ENCODE measurements around the gene S100A6. TPM values are rescaled to one million over a fixed set of nuclear protein-coding genes. Genes with fewer than 3 reads are reported as not detected.

Gene S100A6
- total RNA-seq, 1 donor from 2014 or later: 1.1 TPM

DNA sequence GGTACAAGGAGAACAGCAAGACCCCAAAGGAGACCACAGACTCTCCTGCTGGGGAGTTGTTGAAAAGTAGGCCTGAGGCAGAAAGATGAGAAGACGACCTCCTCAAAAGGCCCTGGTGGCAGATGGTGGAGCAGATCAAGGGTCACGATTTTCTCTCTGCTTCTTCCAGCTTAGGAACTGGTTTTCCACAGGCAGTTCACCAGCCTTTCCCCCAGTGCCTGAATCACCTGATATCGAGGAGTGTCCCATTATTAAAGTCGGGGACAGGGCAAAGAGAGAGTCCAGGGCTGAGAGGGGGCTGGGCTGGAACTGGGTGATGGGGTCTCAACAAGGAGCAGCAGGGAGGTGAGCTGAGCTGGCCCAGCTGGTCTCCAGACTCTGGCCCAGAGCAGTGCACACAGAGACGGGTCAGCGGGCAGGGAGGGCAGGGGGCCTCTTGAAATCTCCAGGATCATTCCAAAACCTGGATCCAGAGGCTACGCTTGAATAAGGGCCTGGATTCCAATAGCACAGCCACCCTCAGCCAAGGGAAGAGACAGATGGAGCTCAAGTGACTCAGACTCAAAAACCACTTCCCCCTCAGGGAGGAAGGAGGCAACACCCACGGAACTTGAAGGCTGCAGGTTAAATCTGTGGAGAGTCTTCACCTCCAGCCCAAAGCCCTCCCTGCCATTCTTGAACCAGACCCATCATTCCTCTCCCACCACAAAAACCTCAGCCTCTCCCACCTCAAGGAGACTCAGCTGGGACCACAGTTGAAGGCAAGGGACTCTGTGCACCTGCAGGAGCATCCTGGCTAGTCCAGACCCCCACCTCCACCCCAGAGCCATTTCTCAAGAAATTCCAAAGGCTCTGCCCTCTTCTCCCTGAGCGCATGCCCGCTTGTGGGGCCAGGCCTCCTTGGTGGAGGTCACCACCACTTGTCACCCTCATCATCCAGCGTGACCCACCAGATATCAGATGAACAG is 4.9 kb upstream of the S100A6 start, which contains the start of gene S100A5:
Gene S100A5 (minus strand): TSS at position 541 of the 968 bp plus-strand sequence. CDS start 743 bp downstream, outside the sequence.
- H3K4me1 Mint-ChIP-seq (ENCODE audit: unreplicated experiment): peaks cover 72% of the 10 kb centered on the region
- no peak within 1 kb of the TSS for H3K4me3 Mint-ChIP-seq (ENCODE audit: unreplicated experiment)

DNA sequence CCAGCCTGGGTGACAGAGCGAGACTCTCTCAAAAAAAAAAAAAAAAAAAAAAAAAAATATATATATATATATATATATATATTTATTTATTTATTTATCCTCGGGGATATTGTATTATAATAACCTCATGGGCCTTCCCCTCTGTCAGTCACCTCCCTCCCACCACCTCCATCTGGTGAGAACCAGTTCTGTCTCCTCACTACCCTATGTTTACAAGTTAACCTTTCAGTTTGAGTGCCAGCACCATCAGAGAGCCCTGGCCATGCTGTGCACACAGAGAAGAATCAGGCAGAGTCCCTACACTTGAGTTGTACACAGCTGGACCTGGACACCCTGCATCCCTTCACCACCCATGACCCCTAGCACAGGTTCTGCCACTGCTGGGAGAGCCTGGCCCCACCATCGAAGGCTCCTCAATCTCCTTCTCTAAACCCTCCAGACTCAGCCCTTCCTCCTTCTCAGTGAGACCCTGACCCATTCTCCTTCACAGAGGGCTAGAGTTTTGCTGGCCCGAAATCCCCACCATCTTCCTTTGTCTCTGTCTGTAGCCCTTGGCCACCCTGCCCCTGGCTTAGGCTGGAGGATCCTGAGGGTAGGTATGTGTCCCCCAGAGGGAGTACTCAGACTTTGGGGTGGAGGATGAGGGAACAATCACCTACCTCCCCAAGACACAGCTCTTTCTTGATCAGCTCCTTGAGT is 3.8 kb upstream of the S100A6 start:
- Mint-ChIP-seq H3K36me3 (ENCODE audit: unreplicated experiment) (no peaks in the 10 kb centered on the region), H3K27me3 (ENCODE audit: unreplicated experiment) (no peaks in the 10 kb centered on the region), H3K4me1 (ENCODE audit: unreplicated experiment) (peaks cover 64% of the 10 kb centered on the region), H3K9me3 (ENCODE audit: unreplicated experiment) (no peaks in the 10 kb centered on the region), H3K4me3 (ENCODE audit: unreplicated experiment) (no peak overlapping the region), H3K27ac (ENCODE audit: unreplicated experiment) (peak overlapping the region; percentile 79)
- TF ChIP-seq, protein P1, sequence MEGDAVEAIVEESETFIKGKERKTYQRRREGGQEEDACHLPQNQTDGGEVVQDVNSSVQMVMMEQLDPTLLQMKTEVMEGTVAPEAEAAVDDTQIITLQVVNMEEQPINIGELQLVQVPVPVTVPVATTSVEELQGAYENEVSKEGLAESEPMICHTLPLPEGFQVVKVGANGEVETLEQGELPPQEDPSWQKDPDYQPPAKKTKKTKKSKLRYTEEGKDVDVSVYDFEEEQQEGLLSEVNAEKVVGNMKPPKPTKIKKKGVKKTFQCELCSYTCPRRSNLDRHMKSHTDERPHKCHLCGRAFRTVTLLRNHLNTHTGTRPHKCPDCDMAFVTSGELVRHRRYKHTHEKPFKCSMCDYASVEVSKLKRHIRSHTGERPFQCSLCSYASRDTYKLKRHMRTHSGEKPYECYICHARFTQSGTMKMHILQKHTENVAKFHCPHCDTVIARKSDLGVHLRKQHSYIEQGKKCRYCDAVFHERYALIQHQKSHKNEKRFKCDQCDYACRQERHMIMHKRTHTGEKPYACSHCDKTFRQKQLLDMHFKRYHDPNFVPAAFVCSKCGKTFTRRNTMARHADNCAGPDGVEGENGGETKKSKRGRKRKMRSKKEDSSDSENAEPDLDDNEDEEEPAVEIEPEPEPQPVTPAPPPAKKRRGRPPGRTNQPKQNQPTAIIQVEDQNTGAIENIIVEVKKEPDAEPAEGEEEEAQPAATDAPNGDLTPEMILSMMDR (IDR thresholded peaks at IDR 0.05): no peak
- DNase-seq (ENCODE audit: extremely low spot score, unreplicated experiment): no peak

More for the DNA sequence above, 4.9 kb upstream of the S100A6 start, which contains the start of gene S100A5:
- no peak for DNase-seq (ENCODE audit: extremely low spot score, unreplicated experiment)
- H3K9me3 Mint-ChIP-seq (ENCODE audit: unreplicated experiment): no peaks in the 10 kb centered on the region
- no peaks in the 10 kb centered on the region for H3K36me3 Mint-ChIP-seq (ENCODE audit: unreplicated experiment)
- H3K27me3 Mint-ChIP-seq (ENCODE audit: unreplicated experiment): no peaks in the 10 kb centered on the region
- H3K27ac Mint-ChIP-seq (ENCODE audit: unreplicated experiment): peak within 1 kb of the TSS; percentile 99
- TF ChIP-seq, protein P1 (IDR thresholded peaks at IDR 0.05): no peak

DNA sequence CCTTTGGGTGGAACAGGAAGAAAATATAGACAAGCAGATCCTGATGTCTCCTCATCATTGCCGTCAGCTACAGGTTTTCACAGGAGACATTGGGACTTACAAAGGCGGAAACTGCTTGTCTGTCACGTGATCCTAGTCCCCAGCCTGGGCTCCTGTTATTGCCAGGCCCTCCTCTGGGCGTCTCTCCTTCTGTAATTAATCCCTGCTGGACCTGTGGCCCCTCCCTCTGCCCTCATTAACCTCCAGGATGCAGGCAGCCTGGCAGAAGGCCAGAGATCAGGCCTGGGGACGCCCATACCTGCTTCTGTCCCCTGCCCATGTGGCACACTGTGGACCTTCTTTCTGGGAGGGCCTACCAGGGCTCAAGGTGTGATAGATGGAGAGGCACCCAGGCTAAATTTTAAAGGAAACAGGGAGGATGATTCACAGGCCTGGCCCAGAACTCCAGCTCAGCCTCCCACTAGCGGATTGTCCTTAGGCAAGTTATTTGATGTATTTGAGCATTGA is 2.6 kb upstream of the S100A6 start:
- no peak for DNase-seq (ENCODE audit: extremely low spot score, unreplicated experiment)
- peaks cover 62% of the 10 kb centered on the region for H3K4me1 Mint-ChIP-seq (ENCODE audit: unreplicated experiment)
- no peak overlapping the region for H3K4me3 Mint-ChIP-seq (ENCODE audit: unreplicated experiment)

DNA sequence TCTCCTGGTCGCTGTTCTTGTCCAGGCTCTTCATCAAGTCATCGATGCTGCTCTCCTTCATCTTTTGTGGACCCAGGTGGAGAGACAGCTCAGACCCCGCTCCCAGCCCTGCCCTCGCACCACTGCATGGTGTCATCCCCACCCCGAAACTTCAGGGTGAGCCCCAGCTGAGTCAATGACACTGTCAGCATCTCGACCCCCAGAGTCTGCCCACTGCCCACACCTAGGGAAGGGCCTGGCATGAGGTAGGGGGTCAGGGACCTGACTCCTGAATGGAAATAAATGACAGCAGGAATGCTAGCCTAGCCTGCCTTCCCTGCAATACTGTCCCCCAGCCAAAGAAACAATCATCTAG is 1.6 kb upstream of the S100A6 start:
- TF ChIP-seq, protein P1 (IDR thresholded peaks at IDR 0.05): no peak
- Mint-ChIP-seq H3K27me3 (ENCODE audit: unreplicated experiment) (no peaks in the 10 kb centered on the region), H3K27ac (ENCODE audit: unreplicated experiment) (no peak overlapping the region)

More for the DNA sequence above, 2.6 kb upstream of the S100A6 start:
- Mint-ChIP-seq H3K36me3 (ENCODE audit: unreplicated experiment) (no peaks in the 10 kb centered on the region), H3K9me3 (ENCODE audit: unreplicated experiment) (no peaks in the 10 kb centered on the region), H3K27ac (ENCODE audit: unreplicated experiment) (peak overlapping the region; percentile 54), H3K27me3 (ENCODE audit: unreplicated experiment) (no peaks in the 10 kb centered on the region)
- TF ChIP-seq, protein P1 (IDR thresholded peaks at IDR 0.05): no peak

More for the DNA sequence above, 1.6 kb upstream of the S100A6 start:
- Mint-ChIP-seq H3K9me3 (ENCODE audit: unreplicated experiment) (no peaks in the 10 kb centered on the region), H3K4me1 (ENCODE audit: unreplicated experiment) (peaks cover 61% of the 10 kb centered on the region), H3K36me3 (ENCODE audit: unreplicated experiment) (no peaks in the 10 kb centered on the region), H3K4me3 (ENCODE audit: unreplicated experiment) (no peak overlapping the region)
- DNase-seq (ENCODE audit: extremely low spot score, unreplicated experiment): no peak

Measured in osteocyte (in vitro differentiated cells).